GM11168 (cell line): Measurements from ENCODE around the gene PAX1.

Experiments
- in situ Hi-C: fragments of 300-500 bp; cut with MboI; formaldehyde crosslinking; loops from one replicate; pipeline ENCODE4 v1.12.0; 2022; ENCODE audit warnings: low sequenced_read_pairs; ENCODE audit not compliant: unreplicated experiment

Gene PAX1

DNA sequence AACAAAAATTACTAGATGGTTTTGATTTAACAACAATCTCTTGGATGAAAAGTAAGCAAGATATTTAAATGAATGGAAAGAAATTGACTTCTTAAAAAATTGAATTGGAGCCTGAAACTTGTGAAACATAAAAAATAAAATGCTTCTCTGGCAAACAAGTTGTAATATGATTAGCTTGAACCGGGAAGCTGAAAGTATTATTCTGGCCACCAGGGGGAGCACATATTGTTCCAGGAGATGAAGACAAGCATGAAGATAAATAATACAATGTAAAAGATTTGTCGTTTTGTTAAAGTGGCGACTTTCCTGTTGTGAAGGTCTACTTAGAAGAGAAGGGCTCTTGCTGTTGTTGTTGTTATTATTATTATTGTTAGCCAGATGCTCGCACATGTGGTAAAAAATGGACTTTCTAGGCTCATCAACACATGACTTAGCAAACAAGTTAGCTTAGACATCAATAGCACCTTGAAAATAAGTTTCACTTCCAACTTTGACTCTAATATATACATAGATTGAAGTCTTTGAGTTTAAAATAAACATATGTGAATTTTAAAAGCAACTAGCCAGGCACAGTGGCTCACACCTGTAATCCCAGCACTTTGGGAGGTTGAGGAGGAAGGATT is 14.2 kb downstream of the PAX1 start:
- in situ Hi-C loops: no loop called here

DNA sequence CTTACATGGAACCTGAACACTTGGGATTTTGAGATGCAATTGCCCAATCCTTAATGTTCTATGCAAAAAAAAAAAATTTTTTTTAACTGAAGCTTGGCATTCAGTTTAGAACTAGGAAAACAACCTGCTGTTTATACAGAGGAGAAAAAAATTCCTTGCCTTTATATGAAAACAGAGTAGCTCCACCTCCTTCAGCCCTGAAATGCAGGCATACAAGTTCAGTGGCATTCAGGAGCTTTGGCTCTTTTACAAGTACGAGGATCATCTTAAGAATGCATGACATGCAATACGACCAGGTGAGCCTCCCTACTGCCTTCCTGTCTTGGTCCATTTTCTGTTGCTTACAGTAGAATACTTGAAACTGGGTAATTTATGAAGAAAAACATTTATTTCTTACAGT is 20.4 kb downstream of the PAX1 start:
- in situ Hi-C loops: no loop called here

DNA sequence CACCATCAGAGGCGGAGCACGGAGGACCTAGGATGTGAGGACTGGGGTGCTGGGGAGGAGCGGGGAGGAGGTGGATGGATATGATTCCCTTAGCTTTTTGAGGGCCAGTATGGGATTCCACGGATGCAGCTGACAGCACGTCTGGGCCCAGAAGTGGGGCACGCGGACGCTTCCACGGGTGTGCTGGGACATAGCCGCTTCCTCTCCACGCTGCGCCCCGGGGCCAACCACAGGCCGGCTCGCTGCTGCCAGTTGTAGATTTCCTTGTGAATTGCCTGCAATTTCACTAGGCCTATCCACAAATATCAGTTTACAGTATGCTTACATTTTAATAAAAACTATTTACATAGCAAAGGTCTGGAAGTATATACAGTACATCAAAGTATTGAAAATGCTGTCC is 23.9 kb downstream of the PAX1 start:
- in situ Hi-C loops: no loop called here

DNA sequence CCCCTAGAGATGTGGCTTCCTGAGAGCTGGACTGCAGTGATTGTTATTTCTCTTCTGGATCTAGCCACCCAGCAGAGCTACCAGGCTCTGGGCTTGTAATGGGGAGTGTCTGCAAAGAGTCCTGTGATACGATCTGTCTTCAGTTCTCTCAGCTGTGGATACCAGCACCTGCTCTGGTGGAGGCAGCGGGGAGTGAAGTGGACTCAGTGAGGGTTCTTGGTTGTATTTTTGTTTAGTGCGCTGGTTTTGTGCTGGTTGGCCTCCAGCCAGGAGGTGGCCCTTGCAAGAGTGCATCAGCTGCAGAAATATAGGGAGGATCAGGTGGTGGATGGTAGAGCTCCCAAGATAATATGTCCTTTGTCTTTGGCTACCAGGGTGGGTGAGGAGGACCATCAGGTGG is 33.7 kb downstream of the PAX1 start:
- in situ Hi-C loops: no loop called here

DNA sequence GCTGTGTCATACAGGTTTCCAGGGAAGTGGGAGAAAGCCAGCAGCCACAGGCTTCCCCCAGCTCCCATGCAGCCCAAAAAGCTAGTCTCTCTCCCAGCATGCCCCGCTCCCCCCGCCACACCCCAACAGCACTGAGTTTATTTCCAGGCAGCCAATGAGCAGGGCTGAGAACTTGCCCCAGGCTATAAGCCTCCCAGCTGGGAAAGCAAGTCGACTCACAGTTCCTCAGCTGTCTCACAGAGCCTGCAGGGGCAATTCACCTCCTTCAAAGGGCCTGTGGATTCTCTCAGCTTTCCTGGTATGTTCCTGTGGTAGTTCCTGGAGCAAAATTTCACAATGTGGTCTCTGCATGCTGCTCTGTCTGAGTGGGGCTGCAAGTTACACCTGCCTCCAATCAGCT is 34.2 kb downstream of the PAX1 start:
- in situ Hi-C loops: no loop called here

DNA sequence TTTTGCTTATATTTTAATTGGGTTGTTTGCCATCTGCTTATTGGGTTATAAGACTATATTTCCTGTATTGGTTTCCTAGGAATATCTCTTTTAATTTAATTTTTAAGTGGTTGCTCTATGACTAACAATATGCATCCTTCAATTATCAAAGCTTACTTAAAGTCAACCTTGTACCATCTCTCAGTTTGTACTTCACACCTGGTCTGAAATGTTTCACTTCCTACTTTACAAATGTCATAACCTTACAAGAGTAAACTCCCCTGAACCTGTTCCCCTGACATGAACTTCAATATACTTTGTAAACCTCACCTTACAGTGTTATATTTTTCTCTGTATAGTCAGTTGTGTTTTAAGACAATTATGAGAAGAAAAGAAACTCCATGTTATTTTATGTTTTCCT is 35.8 kb downstream of the PAX1 start:
- in situ Hi-C loops: no loop called here

DNA sequence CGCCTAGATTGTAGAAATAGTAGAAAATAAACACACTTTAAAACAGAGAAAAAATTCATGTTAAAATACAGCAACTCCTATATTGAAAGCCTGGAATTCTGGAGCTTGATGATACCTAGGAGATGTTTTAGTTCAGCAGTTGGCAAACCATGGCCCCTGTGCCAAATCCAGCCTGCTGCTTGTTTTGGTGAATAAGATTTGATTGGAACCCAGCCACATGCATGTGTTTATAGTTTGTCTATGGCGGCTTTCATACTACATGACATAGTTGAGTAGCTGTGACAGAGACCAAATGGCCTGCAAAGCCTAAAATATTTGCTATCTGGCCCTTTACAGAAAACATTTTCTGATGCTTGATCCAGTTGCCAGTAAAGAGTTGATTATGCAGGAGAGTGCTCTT is 57.2 kb downstream of the PAX1 start:
- in situ Hi-C loops: no loop called here

DNA sequence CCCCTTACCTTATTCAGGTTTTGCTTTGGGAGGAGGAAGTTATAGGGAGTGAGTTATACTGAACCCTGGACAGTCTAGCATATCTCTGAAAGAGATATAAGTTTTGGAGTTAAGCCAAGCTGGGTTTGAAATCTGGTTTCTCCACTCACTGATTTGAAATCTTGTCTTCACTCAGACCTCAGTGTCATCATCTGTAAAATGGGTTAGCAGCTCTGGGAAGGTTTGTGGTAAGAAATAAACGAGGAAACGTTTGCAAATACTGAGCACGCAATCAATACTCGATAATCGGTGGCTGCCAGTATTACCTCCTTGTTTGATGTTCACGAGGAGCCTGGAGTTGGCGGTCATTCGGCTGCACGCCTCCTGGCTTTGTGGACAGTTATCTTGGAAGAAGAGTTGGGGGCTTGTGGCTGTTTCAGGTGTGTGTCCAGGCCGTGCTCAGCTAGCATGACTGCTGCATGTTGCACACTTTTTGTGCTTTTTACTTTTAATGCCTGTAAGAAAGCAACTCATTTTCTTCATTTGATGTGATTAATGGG is 61.8 kb downstream of the PAX1 start:
- in situ Hi-C loops: no loop called here

DNA sequence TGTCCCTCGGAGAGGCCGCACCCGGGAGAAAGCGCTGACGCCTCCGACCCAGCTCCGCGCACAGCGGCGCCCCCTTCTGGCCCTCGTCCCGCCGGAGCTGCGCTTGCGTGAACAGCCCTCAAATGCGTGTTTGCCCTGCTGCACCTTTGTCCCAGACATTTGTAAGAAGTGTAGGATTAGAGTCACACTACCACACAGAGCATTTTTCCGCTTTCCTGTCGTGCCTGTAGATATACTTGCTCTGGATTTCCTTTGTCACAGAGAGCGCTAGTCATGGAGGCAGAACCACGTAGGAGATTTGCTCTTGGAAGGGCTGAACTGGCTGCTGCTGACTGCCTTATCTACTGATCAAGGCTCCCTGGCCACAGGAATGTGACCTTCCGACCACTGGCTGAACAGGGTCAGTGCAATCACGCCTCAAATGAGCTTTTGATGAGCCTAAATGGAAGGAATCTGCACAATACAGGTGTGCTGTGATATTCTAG is 62.3 kb downstream of the PAX1 start:
- in situ Hi-C loops: no loop called here
